Activated CD4-positive, alpha-beta T cell treated with anti-CD3 and anti-CD28 coated beads, Interleukin-2, amount 50 U/mL, for 48 hours (primary cell): Measurements from ENCODE around the gene AGMO.

Source experiments
- DNase-seq, 2 experiments: peaks; one replicate each; pipeline ENCODE4 v3.0.0-alpha.2; 2020

The AGMO gene

DNA sequence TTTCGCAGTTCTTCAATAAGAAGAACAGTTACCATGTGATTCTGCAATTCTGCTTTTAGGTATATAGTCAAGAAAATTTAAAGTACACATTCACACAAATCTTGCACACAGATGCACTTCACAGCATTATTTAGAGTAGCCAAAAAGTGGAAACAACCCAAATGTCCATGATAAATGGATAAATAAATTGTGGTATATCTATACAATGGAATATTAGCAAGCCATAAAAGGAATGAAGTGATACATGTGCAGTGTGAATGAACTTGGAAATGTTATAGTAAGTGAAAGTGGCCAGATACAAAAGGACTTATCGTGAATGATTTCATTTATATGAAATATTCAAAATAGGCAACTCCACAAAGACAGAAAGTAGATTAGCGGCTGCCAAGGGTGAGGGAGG, 109.1 kb downstream of the AGMO start:
- DNase-seq = no peak

DNA sequence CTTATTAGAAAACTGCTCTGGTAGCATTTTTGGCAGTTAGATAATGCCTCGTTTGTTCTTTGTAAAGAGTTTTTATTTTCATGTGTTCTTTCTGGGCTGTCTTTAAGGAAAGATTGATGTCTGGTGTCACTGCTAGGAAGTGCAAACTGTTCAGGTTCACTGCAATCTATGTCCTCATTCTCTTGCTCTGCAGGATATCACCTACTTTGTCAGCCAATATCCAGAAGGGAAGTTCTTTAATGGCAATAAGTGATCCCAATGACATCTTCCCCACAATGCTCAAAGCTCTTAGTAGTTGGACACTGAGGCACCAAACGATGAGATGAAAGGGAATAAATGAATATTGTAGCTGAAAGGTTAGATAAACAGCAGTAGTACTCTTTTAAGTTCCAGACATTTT, 115.1 kb downstream of the AGMO start:
- no peak for DNase-seq

DNA sequence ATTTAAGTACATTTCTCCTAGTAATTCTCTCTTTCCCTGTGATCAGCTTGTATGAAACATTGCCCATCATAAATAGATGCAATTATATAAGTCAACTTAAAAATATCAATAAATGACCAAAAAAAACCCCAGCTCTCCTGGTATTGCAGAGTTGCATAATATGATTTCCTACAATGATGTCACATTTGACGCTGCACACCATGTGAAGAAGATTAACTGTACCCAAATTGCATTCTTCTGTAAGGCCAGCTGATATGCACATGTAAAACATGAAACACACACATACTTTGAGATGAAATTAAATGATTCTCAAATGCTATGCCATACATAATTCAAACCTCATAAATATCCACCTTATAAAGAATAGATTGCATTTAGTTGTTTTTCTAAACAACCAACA, 115.5 kb downstream of the AGMO start:
- DNase-seq = no peak

DNA sequence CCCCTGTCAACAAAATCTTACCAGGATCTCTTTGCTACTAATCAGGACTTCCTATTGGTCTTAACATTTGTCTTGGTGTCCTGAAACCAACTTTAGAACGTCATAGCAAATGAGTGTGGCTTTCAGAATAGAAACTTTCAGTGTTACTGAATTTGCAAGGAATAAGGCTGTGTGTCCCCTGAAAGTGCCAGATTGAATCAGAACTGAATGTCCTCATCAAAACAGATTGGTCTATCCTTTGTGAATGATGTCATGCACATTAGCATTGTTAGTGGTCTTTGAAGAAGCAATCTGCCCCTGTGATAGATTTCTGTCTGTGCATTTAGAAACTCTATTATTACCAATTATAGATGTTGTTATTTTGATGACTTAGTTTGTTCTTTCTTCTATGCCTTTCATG, 119.9 kb downstream of the AGMO start:
- DNase-seq = no peak

DNA sequence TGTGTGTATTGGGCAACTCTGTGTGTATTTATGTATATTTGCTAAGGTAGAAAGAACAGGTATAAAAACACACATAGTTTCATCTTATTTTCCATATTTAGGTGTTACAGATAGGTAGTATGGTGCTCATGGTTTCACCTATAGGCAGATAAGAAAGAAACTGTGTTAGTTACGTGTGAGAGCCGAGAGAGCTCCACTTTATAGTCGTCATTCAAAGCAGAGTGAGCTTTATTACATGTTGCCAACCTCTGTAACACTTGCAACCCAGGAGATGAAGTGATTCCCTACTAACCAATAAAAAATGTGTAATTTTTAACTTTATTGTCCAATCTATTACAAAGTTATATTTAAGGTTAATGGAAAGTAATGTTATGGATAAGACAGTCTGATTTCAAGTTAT, 121.3 kb downstream of the AGMO start:
- no peak for DNase-seq

DNA sequence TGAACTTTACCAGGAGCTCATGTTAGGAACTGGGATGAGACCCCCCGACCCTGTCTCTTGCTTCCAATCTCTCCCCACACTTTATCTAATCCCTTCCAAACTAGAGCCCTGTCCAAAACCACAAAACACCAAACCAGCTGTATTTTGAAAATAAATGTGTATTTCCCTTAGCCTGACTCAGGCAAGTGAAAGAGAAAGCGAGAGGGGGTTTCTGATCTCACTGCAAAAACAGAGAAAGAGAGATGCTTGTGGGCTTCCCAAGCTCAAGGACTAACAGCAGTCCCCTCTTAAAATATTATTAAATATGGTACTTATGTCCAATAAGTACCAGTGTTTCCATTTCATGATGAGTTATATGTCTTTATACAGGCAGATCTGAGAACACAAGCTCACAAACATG, 122.0 kb downstream of the AGMO start:
- no peak for DNase-seq

DNA sequence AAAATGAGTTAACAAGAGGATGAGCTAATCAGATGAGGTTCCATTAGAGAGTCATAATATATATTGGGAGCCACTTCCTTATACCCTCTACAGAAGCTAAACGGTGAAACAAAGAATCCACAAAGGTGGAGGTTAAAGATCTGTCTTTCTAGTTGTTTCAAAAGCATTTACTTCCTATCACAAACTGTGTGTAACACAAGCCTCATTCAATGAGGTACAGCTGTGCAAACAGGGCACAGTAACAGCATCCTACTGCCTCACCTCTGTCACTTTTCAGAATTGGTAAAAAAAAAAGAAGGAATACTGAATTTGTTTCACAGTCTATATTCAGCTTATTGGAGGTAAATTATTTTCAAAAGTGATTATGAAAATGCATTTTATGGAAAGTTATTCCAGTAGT, 128.7 kb downstream of the AGMO start:
- DNase-seq = no peak

DNA sequence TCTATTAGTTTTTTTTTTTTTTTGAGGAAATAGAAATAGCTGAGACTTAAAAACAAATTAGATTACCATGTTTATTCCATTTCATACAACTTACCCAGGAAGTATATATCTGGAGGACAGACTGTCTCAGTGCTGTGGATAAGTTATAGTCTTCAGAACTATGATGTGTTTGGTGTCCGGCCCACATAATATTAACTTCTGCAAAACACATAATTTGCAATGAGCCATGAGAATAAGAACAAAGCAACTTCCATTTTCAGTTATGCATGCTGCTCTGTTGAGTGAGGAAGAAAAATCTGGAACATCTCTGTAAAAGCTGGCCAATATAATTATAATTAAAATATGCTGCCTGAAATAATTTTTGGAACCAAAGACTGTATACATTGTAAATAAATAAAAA, 130.9 kb downstream of the AGMO start:
- no peak for DNase-seq

DNA sequence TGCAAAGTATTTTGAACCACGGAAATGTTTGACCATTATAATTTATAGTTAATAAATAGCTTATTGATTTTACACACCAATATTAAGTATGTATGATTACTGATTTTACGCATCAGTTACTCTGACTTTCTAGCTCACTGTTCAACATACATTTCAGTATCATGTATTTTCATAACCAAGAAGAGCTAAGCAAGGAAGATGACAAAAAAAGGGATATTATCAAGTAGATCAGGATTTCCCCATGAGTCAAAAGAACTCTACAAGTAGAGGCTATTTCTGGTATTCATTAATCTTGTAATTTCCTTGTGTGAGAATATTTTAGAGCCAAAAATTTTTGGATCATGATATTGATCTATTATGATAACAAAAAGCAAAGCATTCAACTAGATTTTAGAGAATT, 131.6 kb downstream of the AGMO start:
- no peak for DNase-seq

DNA sequence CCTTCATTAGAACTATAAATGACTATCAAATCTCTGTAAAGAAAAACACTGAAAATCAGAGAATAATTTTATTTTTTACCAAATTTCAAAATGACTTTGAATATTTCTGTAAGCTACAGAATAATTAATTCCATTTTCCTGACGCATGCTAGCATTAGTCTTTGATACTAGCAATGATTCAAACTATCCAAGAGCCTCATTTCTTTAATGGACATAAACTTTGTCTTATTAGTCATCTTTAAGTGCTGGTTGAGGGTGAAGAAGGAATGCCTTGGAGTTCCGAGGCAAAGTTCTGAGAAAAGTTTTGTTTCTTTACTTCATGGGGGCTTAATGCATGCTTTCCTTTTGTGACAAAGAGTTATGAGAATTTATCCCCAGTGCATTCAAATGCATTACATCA, 137.3 kb downstream of the AGMO start:
- no peak for DNase-seq

DNA sequence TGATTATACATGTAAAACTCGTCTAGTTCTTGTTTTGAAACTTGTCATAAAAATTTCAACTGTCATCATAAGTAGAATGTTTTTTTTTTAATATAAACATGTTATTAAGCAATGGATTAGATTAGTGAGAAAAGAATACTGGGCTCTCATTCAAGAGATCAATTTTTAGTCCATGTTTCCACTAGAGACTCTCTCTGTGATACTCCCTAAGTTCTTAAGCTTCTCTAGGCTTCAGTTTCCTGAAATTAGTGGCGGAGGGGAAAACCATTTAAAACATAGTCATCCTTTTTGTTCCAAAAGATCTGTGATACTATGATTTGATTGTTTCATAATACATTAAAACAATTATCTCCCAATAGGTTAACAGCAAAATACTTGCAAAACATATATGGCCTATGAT, 142.2 kb downstream of the AGMO start:
- DNase-seq = no peak

DNA sequence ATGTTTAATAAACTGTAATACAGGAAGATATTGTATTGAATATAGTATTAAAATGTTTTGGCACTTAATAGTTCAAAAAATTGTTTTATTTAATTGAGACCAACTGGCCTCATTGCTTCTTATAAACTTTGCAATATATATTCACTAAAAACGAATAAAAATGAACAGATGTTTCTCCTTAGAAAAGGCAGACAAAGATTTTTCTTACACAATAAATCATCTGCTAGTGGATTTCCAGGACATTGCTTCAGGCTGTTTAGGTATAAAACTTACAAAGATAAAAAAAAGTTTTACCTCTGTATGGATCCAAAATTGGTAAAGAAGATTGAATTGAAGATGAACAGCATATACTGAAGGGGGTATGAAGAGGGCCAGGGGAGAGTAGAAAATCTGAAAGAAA, 143.6 kb downstream of the AGMO start:
- no peak for DNase-seq

DNA sequence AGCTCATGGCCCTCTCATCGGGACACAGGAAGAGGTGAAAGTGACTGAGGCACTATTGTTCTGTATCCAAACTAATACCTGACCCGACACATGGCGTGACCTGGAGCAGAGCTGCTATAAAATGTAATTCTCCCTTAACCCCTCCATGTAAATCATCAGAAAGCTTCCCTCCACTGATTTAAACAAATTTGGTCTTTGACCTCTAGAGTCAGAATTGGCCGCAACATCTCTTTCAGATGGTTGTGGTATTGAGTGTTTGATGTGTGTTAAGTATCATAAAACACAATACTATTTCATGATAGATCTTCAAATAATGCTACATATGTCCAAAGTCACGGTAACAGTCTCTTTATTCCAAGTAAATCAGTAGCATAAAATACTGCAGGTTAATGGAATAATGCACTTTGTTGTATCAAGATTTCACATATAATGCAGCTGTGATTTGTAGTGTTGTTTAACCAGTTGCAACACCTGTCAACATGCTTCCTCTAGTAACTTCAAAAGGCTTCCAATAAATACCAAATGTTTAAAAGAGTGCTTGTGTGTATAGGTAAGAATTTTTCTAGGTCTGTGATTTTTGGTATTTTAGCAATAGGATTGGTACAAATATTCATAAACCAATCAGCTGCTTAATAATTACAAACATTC, 144.3 kb downstream of the AGMO start:
- no peak for DNase-seq

DNA sequence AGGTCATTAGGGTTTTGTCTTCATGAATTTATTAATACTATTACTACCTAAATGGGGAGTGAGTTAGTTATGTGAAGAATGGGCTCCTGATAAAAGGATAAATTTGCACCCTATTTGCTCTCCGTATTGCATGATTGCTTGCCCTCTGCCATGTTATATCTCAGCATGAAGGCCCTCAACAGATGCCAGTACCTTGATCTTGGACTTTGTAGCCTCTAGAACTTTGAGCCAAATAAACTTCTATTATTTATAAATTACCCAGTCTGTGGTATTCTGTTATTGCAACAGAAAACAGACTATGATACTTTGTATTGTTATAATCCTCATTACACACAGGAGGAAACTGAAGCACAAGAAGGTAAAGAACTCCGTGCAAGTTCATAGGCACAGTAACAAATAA, 150.8 kb downstream of the AGMO start:
- no peak for DNase-seq

DNA sequence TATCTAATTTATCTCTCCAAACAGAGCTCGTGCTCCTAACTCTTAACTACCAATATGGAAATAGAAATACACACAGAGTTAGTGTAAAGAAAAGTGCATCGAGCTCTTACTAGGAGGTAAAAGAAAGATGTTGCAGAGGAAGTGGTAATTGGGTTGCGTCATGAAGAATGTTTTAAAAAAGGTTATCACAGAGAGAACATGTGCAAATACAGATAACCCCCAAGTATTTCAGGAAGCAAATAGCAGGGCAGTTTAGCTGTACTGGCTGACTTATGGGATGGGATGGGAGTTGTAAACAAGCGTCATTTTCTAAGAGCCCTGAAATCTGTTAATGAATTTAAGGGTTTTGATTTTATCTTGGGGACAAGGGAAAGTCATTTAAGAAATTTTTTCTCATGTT, 153.9 kb downstream of the AGMO start:
- no peak for DNase-seq

DNA sequence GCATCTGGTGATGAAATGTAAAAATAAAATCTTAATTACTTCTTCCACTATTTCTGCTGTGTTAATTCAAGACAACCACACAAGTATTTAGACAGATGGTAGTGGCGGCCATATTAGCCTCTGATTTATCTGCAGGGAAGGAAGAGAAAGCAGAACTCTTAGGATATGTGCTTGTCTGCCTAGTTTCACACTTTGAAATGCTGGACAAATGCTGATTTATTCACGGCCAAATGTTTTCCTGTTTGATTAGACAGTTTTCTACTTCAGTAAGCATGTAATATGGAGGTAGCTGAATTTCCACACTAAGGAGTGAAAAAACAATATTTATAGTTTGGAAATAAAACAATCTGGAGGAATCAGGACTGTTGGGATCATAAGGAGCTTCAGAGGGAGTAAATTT, 158.1 kb downstream of the AGMO start:
- no peak for DNase-seq

DNA sequence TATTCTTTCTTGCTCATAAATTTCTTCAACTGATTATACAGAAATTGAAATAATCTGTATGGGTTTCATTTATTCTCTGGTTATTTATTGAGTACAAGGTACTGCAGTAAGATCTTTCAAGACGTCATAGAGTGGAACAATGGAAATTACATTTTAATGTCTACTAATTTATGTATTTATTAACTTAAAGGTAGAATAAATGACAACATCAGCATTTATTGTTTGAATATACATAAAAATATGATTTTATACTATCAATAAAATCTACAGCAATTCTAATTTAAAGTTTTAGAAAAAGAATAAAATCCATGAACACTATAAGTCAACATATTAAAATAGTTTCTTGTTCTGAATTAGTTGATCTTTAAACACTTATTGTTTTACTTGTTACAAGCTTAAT, 158.5 kb downstream of the AGMO start:
- DNase-seq = no peak

DNA sequence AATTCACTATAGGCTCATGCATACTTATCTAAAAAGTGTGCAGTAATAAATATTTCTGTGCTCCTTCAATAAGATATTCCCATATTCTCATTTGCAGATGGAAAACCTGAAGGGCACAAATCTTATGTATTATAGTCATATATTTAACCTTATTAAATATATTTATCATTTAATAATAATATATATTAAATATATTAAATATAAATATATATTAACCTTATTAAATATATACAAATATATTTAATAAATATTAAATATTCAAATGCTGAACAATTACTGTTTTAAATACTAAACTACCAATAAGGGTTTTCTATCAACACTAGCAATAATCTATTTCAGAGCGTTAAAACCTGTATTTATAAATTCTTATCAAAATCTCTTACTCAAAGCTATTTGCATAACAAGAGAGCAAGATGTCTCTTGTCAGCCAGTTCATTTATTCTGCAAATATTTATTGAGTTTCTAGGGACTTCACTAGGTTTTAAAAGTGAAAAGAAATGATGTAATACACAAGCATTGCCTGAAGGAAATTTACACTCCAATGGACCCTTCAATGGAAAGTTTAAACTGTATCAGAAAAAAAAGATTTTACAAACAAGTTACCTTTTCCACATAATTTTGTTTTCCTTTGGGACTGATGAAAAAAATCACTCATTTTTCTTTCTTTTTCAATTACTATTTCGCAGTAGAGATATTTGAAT, 159.2 kb downstream of the AGMO start:
- DNase-seq = no peak

DNA sequence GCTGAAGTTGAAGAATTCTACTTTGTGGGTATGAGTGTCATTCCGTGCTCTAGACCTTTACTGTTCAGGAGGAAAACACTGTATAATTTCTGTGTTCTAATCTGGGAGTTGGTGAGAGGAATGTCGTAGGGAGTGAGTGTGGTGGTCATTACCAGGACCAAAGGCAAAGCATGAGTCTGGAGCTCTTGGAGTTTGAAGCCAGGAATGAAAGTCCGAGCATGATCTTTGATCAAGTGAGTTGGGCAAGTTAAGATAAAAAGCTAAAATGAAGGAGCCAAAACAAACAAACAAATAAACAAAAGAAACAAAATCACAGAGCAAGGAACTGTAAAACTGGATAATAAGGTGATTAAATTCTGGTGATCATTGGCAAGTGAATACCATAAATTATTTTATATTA, 161.4 kb downstream of the AGMO start:
- no peak for DNase-seq

DNA sequence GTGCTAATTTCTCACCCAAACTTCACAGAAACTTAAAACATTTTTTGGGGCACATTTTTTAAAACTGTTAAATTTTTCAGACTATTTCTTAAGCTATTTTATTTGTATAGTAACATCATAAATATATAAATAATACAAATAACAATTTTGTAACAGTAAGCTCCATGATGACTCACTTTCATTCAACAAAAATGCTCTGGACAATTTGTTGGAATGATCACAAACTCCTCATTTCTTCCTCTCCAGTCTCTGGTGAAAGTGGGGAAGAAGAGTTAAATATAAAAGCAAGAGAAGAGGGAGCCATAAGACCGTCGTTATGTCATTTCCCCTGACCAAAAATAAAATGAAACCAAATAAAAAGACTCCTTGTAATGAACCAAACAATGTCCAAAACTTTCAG, 162.4 kb downstream of the AGMO start:
- no peak for DNase-seq

DNA sequence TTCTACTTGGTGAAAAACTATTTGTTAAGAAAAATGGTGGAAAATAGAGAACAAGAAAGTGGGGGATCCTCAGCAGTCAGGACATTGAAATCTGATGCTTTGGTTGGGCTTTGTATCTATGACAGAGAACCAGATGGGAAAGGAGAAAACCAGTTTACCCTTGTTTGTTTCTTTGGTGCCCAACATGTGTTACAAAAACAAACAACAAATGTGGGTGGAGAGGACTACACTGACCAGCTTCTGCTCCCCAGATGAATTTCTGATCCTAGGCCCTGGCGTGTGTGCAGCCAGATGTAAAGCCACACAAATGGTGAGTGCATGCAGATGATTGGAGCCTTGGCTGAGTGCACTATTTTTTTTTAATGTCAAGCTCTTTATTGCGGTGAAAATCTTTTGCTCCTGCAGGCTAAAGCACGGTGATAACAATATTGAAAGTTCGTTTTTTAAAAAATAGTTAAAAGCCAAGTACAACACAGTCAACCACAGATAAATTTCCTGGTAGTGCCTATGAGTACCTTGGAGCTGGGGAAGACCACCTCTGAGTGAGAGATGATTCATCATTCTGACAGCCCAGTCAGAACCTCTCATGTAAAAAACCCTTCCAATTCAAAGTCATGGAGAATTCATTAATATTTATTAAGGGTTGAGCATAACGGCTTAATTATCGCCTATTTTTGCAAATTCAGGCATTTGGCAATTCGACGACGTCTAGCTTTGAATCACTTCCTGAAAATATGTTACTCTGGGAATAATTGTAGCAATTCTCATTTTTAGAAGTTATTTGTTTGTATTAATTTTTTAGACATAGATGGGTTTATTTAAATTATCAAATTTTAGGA, 163.7 kb downstream of the AGMO start:
- DNase-seq = no peak

DNA sequence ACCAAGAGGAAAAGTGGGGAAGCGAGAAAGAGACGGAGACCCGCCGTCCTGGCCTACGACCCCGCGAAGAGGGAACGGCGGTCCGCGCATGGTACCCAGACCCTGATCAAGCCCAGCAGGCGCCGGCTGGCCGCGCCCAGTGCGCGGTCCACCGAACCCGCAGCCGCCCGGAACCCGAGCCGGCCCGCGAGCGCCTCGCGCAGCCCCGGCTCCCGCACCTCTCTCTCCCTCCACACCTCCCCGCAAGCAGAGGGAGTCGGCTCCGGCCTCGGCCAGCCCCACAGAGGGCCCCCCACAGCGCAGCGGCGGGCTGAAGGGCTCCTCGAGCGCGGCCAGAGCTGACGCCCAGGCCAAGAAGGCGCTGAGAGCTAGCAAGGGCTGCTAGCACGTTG, 164.7 kb downstream of the AGMO start:
- no peak for DNase-seq

DNA sequence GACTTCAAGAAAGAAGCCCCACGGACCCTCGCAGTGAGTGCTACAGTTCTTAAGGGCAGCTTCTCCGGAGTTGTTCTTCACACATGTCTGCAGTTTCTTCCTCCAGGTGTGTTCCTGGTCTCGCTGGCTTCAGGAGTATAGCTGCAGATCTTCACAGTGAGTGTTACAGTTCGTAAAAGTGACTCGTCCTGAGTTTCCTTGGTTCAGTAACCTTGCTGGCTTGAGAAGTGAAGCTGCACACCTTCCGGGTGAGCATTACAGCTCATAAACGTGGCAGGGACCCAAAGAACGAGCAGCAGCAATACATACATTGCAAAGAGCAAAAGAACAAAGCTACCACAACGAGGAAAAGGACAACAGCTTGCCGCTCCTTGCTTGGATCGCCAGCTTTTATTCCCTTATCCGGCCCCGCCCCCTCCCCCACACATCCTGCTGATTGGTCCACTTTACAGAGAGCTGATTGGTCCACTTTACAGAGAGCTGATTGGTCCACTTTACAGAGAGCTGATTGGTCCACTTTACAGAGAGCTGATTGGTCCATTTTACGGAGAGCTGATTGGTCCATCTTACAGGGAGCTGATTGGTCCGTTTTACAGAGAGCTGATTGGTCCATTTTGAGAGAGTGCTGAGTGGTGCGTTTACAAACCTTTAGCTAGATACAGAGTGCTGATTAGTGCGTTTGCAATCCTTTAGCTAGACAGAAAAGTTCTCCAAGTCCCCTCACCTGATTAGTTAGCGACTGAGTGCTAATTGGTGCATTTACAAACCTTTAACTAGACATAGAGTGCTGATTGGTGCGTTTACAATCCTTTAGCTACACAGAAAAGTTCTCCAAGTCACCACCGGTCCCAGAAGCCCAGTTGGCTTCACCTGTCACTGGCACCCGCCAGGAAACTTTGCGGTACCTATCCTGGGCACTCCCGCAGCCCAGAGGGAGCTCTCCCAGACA, 165.3 kb downstream of the AGMO start:
- no peak for DNase-seq
